ENCODE data around the gene SERPINF2.

SERPINF2 gene

GRCh38 chr17:1725642-1726511 is 16.8 kb upstream of the SERPINF2 start:
- Histone ChIP-seq H4K20me1 (ENCODE audit: insufficient read depth) (no peaks in the 10 kb centered on the region), H3K27ac (no peak overlapping the region), H2AFZ (ENCODE audit: low read depth) (no peak overlapping the region), H3K4me2 (no peak overlapping the region), H3K36me3 (ENCODE audit: insufficient read depth) (no peaks in the 10 kb centered on the region), H3K4me3 (IDR thresholded peaks at IDR 0.05; ENCODE audit: insufficient read depth, low read depth, low read length) (no peak overlapping the region), H3K4me1 (ENCODE audit: low read depth, poor library complexity, severe bottlenecking) (peaks cover 31% of the 10 kb centered on the region), H3K9ac (no peak overlapping the region), H3K79me2 (ENCODE audit: insufficient read depth, low read depth) (no peaks in the 10 kb centered on the region), H3K27me3 (ENCODE audit: insufficient read depth, low read depth) (no peaks in the 10 kb centered on the region)
- no peak for TF ChIP-seq CTCF (conservative IDR thresholded peaks at IDR 0.05; ENCODE audit: low read depth, low read length)

GRCh38 chr17:1726626-1727257 is 15.9 kb upstream of the SERPINF2 start:
- Histone ChIP-seq H3K4me3 (IDR thresholded peaks at IDR 0.05; ENCODE audit: insufficient read depth, low read depth, low read length) (no peak overlapping the region), H3K9ac (no peak overlapping the region), H2AFZ (ENCODE audit: low read depth) (no peak overlapping the region), H3K4me2 (no peak overlapping the region), H4K20me1 (ENCODE audit: insufficient read depth) (no peaks in the 10 kb centered on the region), H3K4me1 (ENCODE audit: low read depth, poor library complexity, severe bottlenecking) (peaks cover 24% of the 10 kb centered on the region), H3K27me3 (ENCODE audit: insufficient read depth, low read depth) (no peaks in the 10 kb centered on the region), H3K36me3 (ENCODE audit: insufficient read depth) (no peaks in the 10 kb centered on the region), H3K79me2 (ENCODE audit: insufficient read depth, low read depth) (no peaks in the 10 kb centered on the region), H3K27ac (no peak overlapping the region)
- TF ChIP-seq CTCF (conservative IDR thresholded peaks at IDR 0.05; ENCODE audit: low read depth, low read length), result no peak

GRCh38 chr17:1727258-1727789 is 15.3 kb upstream of the SERPINF2 start:
- H3K4me1 ChIP-seq (ENCODE audit: low read depth, poor library complexity, severe bottlenecking), result peaks cover 19% of the 10 kb centered on the region
- no peak for TF ChIP-seq CTCF (conservative IDR thresholded peaks at IDR 0.05; ENCODE audit: low read depth, low read length)
- H2AFZ ChIP-seq (ENCODE audit: low read depth), result no peak overlapping the region
- H4K20me1 ChIP-seq (ENCODE audit: insufficient read depth), result no peaks in the 10 kb centered on the region
- no peak overlapping the region for H3K4me3 ChIP-seq (IDR thresholded peaks at IDR 0.05; ENCODE audit: insufficient read depth, low read depth, low read length)
- no peak overlapping the region for H3K27ac ChIP-seq
- H3K36me3 ChIP-seq (ENCODE audit: insufficient read depth), result no peaks in the 10 kb centered on the region
- no peak overlapping the region for H3K4me2 ChIP-seq
- H3K79me2 ChIP-seq (ENCODE audit: insufficient read depth, low read depth), result no peaks in the 10 kb centered on the region
- H3K27me3 ChIP-seq (ENCODE audit: insufficient read depth, low read depth), result no peaks in the 10 kb centered on the region
- H3K9ac ChIP-seq, result no peak overlapping the region

- Histone ChIP-seq H3K27ac (no peak overlapping the region), H3K4me1 (ENCODE audit: low read depth, poor library complexity, severe bottlenecking) (peaks cover 13% of the 10 kb centered on the region)
Observed at GRCh38 chr17:1727876-1728630, 14.6 kb upstream of the SERPINF2 start.

More at GRCh38 chr17:1727876-1728630, 14.6 kb upstream of the SERPINF2 start:
- Histone ChIP-seq H3K4me2 (no peak overlapping the region), H3K36me3 (ENCODE audit: insufficient read depth) (no peaks in the 10 kb centered on the region), H4K20me1 (ENCODE audit: insufficient read depth) (no peaks in the 10 kb centered on the region), H3K9ac (no peak overlapping the region), H3K4me3 (IDR thresholded peaks at IDR 0.05; ENCODE audit: insufficient read depth, low read depth, low read length) (no peak overlapping the region), H3K79me2 (ENCODE audit: insufficient read depth, low read depth) (no peaks in the 10 kb centered on the region), H3K27me3 (ENCODE audit: insufficient read depth, low read depth) (no peaks in the 10 kb centered on the region), H2AFZ (ENCODE audit: low read depth) (no peak overlapping the region)
- no peak for TF ChIP-seq CTCF (conservative IDR thresholded peaks at IDR 0.05; ENCODE audit: low read depth, low read length)
